GM12874 (cell line): Measurements from ENCODE around the gene STMN3.

Experiments used
- TF ChIP-seq, protein P1 (sequence below): IDR thresholded peaks from 2 replicates; pipeline ENCODE4 v1.5.1; 2011; ENCODE audit warnings: low read depth, mild to moderate bottlenecking, control low read depth, low read length, moderate library complexity; ENCODE audit not compliant: insufficient read depth

The STMN3 gene

GRCh38 chr20:63665708-63666107, 12.5 kb upstream of the STMN3 start:
- TF ChIP-seq, protein P1, sequence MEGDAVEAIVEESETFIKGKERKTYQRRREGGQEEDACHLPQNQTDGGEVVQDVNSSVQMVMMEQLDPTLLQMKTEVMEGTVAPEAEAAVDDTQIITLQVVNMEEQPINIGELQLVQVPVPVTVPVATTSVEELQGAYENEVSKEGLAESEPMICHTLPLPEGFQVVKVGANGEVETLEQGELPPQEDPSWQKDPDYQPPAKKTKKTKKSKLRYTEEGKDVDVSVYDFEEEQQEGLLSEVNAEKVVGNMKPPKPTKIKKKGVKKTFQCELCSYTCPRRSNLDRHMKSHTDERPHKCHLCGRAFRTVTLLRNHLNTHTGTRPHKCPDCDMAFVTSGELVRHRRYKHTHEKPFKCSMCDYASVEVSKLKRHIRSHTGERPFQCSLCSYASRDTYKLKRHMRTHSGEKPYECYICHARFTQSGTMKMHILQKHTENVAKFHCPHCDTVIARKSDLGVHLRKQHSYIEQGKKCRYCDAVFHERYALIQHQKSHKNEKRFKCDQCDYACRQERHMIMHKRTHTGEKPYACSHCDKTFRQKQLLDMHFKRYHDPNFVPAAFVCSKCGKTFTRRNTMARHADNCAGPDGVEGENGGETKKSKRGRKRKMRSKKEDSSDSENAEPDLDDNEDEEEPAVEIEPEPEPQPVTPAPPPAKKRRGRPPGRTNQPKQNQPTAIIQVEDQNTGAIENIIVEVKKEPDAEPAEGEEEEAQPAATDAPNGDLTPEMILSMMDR = no peak

GRCh38 chr20:63664861-63665594, 11.8 kb upstream of the STMN3 start:
- TF ChIP-seq, protein P1 = no peak

- TF ChIP-seq, protein P1 = no peak
Measured at GRCh38 chr20:63664143-63664851, 11.1 kb upstream of the STMN3 start.

DNA sequence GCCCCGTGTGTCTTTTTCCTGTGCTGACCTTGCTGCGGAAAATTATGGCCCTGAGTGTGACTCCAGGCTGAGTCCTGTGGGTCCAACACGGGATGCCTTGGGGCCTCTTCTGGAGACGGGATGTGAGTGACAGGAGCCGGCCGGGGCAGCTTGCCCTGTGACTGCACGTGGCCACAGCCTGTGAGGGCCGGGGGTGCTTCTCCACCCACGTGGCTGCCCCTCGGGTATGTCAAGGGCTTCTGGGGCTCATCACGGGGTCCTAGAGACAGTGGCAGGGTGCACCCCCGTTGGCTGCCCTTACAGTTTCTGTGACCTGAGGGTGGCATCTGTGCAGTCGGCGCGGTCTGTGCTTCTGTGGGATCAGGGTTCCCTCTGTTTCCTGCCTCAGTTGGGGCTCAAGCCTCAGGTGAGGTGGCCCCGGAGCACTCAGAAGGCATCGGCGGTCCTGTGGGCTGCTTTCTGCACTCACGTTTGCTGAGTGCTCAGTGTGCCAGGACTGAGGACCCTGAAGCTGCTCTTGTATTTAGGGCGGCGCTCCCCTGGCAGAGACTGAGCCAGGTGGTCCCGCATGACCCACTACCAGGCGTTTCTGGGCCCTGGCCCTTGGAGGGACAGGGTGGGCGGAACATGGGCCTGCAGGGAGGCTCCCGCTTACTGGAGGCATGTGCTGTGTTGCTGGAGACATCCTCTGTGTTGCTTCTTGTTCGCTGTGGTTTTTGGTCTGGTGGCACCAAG, 10.3 kb upstream of the STMN3 start:
- TF ChIP-seq, protein P1 = no peak

GRCh38 chr20:63662813-63663189, 9.6 kb upstream of the STMN3 start:
- TF ChIP-seq, protein P1 = no peak

GRCh38 chr20:63661959-63662812, 9.0 kb upstream of the STMN3 start:
- TF ChIP-seq, protein P1 = no peak
